Measurements from ENCODE around the gene FAM50A.

GRCh38 chrX:154432210-154432609 is 11.7 kb upstream of the FAM50A start:
- TF ChIP-seq CTCF (IDR thresholded peaks at IDR 0.05; ENCODE audit: insufficient read depth, low read length) = no peak
- TF ChIP-seq REST (IDR thresholded peaks at IDR 0.05; ENCODE audit: insufficient replicate concordance, low read depth) = no peak
- TF ChIP-seq POLR2AphosphoS5 (IDR thresholded peaks at IDR 0.05; ENCODE audit: low read depth) = no peak
- TF ChIP-seq GABPA (IDR thresholded peaks at IDR 0.05; ENCODE audit: low read depth) = no peak
- TF ChIP-seq SPI1 (IDR thresholded peaks at IDR 0.05; ENCODE audit: borderline replicate concordance, low read depth) = no peak

All from HL-60 (cell line).